K562 (cell line): ENCODE measurements around the gene RNF114. TPM values are rescaled to one million over a fixed set of nuclear protein-coding genes. Genes with fewer than 3 reads are reported as not detected.

Experiments used
- BCOR ChIP-seq: fragments of 450-650 bp; IDR thresholded peaks from 2 replicates; pipeline ENCODE4 v1.6.1; 2016
- GABPA ChIP-seq: fragments of 200-800 bp; sonication (Bioruptor generic); conservative IDR thresholded peaks from 2 replicates; pipeline ENCODE4 v1.6.1; 2016; ENCODE audit warnings: low read depth, missing genetic modification characterization, missing compliant biosample characterization
- KDM2B ChIP-seq: fragments of 250-450 bp; sonication (Bioruptor Pico); IDR thresholded peaks from 2 replicates; pipeline ENCODE4 v1.8.0; 2021; ENCODE audit warnings: mild to moderate bottlenecking, moderate library complexity
- KLF16 ChIP-seq: IDR thresholded peaks from 2 replicates; pipeline ENCODE4 v1.6.1; 2016; ENCODE audit warnings: antibody characterized with exemption
- NFYB ChIP-seq: IDR thresholded peaks from 2 replicates; pipeline ENCODE4 v1.6.1; 2011; ENCODE audit warnings: mild to moderate bottlenecking, moderate library complexity; ENCODE audit not compliant: insufficient read length; ENCODE audit errors: extremely low read depth
- OTX1 ChIP-seq: fragments of 450-650 bp; formaldehyde crosslinking; IDR thresholded peaks from 2 replicates; pipeline ENCODE4 v1.4.0; 2022; ENCODE audit warnings: mild to moderate bottlenecking
- PHF8 ChIP-seq: fragments of 200-600 bp; sonication (generic); IDR thresholded peaks from 2 replicates; pipeline ENCODE4 v1.6.1; 2012; ENCODE audit warnings: mixed run types, mild to moderate bottlenecking, inconsistent platforms, low read length, moderate library complexity, borderline replicate concordance
- POLR2AphosphoS2 ChIP-seq: IDR thresholded peaks from 2 replicates; pipeline ENCODE4 v1.6.1; 2012; ENCODE audit warnings: low read length, improper control_type of control experiment
- SMAD2 ChIP-seq: fragments of 150-350 bp; IDR thresholded peaks from 2 replicates; pipeline ENCODE4 v1.6.1; 2014; ENCODE audit warnings: low read depth, mild to moderate bottlenecking, low read length
- SMARCC2 ChIP-seq: fragments of 450-650 bp; IDR thresholded peaks from 2 replicates; pipeline ENCODE4 v1.6.1; 2017; ENCODE audit warnings: antibody characterized with exemption, moderate library complexity, mild to moderate bottlenecking, low read depth
- SRSF1 ChIP-seq: fragments of 200-400 bp; formaldehyde crosslinking; IDR thresholded peaks from 2 replicates; pipeline ENCODE4 v1.6.1; 2017; ENCODE audit warnings: mild to moderate bottlenecking, low read depth, low read length, moderate library complexity
- TSC22D4 ChIP-seq: fragments of 450-650 bp; IDR thresholded peaks from 2 replicates; pipeline ENCODE4 v1.6.1; 2016; ENCODE audit warnings: missing genetic modification characterization, missing biosample characterization, control low read depth
- ZBTB7A ChIP-seq: IDR thresholded peaks from 2 replicates; pipeline ENCODE4 v1.6.1; 2011; ENCODE audit warnings: low read depth, mild to moderate bottlenecking, low read length, moderate library complexity, borderline replicate concordance; ENCODE audit not compliant: control insufficient read depth
- ZNF143 ChIP-seq: sonication (generic); formaldehyde crosslinking; IDR thresholded peaks from 2 replicates; pipeline ENCODE4 v1.9.0; 2022; ENCODE audit warnings: mild to moderate bottlenecking, missing genetic modification reagents
- ZNF23 ChIP-seq: fragments of 250-450 bp; sonication (Bioruptor Pico); IDR thresholded peaks from 2 replicates; pipeline ENCODE4 v1.4.0; 2020; ENCODE audit warnings: mild to moderate bottlenecking
- ZNF57 ChIP-seq: fragments of 450-650 bp; formaldehyde crosslinking; IDR thresholded peaks from 2 replicates; pipeline ENCODE4 v1.4.0; 2020; ENCODE audit warnings: mild to moderate bottlenecking, moderate library complexity
- polyA plus RNA-seq, 8 experiments: library from polyadenylated mRNA; depleted of rRNA in 4 of 8; stranded (reverse) in 5 of 8; unstranded in 3 of 8; fragments of >200 nt; fragmentation: Nextera tagmentation in 2 of 8; fragmentation: Illumina TruSeq in 1 of 8; extraction: Ambion mirVana in 2 of 8; extraction: Trizol in 1 of 8; gene quantifications; 2 replicates each; pipeline versions ENCODE4 v1.2.1 to v1.2.3, GENCODE V29; 2011 to 2014; ENCODE audit warnings: inconsistent platforms in 1 of 8, missing spikeins in 1 of 8
- total RNA-seq, 7 experiments: library from RNA; depleted of rRNA in 6 of 7; stranded (reverse); fragments of >200 nt in 6 of 7; fragmentation: Illumina TruSeq in 2 of 7; extraction: Trizol in 2 of 7; gene quantifications; 2 replicates each; pipeline versions ENCODE4 v1.2.1 to v1.2.3, GENCODE V29; 2011 to 2021; ENCODE audit warnings: low replicate concordance in 1 of 7
- TF ChIP-seq, protein P1 (sequence below): fragments of 200-800 bp; sonication (Bioruptor generic); IDR thresholded peaks from 2 replicates; pipeline ENCODE4 v1.6.1; 2017; ENCODE audit warnings: missing genetic modification characterization, missing compliant biosample characterization
- TF ChIP-seq, protein P2 (sequence below), 2 experiments: fragments of 450-650 bp; IDR thresholded peaks; 2 replicates each; pipeline ENCODE4 v1.6.1; 2016
- TF ChIP-seq, protein P3 (sequence below): fragments of 450-650 bp; IDR thresholded peaks from 2 replicates; pipeline ENCODE4 v1.6.1; 2017; ENCODE audit warnings: mild to moderate bottlenecking, moderate library complexity
- TF ChIP-seq, protein P4 (sequence below): sonication (generic); formaldehyde crosslinking; IDR thresholded peaks from 2 replicates; pipeline ENCODE4 v1.8.1; 2023; ENCODE audit warnings: mild to moderate bottlenecking, missing genetic modification reagents
- TF ChIP-seq, protein P5 (sequence below): fragments of 250-450 bp; sonication (Bioruptor Pico); IDR thresholded peaks from 2 replicates; pipeline ENCODE4 v1.8.0; 2022; ENCODE audit warnings: inconsistent platforms, mild to moderate bottlenecking, moderate library complexity, borderline replicate concordance

RNF114 gene
- total and polyA plus RNA-seq, 9 of the 15 experiments (the other 6 are each of a cell fraction or from before 2014, with no cell fraction given), result 38.6 to 111 (median 62.6) TPM

DNA sequence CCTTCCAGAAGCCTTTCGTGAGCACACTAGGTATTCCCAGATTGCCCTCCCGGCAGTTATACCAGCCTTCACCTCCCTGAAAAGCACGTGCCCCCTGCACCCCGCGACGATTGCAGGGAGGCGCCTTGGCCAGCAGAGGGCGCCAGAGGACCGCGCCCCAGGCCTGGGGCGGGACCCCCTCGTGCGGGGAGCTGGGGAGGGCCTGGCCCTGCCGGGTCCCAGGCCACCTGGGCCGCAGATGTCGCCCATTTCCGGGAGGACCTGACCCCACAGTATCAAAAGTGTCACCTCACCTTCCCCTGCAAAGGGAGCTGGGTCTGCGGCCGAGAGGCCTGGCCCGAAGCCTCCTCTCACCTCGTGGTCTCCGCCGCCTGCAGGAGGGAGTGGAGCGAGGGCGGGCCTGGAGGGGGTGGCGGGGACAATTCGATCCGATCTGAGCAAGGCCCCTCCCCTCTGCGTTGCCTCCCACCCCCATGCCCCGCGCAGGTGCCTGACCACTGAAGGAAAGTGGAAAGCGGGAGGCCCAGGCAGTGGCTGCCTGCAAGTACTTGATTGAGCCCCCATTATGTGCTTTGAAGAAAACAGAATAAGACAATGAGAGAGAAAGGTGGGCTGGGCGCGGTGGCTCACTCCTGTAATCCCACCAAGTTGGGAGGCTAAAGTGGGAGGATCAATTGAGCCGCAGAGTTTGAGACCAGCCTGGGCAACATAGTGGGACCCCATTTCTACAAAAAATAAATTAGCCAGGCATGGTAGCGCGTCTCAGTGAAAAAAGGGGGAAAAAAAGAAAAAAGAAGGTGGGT is 43.0 kb downstream of the RNF114 start (continued):
- peak; percentile 44; the same call in 1 of the 2 replicates for TF ChIP-seq PHF8
- TF ChIP-seq, protein P1, sequence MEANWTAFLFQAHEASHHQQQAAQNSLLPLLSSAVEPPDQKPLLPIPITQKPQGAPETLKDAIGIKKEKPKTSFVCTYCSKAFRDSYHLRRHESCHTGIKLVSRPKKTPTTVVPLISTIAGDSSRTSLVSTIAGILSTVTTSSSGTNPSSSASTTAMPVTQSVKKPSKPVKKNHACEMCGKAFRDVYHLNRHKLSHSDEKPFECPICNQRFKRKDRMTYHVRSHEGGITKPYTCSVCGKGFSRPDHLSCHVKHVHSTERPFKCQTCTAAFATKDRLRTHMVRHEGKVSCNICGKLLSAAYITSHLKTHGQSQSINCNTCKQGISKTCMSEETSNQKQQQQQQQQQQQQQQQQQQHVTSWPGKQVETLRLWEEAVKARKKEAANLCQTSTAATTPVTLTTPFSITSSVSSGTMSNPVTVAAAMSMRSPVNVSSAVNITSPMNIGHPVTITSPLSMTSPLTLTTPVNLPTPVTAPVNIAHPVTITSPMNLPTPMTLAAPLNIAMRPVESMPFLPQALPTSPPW (CRISPR knock-in tag), result peak; percentile 85
- TF ChIP-seq NFYB, result no peak
- peak; percentile 98 for TF ChIP-seq ZBTB7A
- no peak for TF ChIP-seq POLR2AphosphoS2
- TF ChIP-seq BCOR, result no peak
- TF ChIP-seq, protein P2, sequence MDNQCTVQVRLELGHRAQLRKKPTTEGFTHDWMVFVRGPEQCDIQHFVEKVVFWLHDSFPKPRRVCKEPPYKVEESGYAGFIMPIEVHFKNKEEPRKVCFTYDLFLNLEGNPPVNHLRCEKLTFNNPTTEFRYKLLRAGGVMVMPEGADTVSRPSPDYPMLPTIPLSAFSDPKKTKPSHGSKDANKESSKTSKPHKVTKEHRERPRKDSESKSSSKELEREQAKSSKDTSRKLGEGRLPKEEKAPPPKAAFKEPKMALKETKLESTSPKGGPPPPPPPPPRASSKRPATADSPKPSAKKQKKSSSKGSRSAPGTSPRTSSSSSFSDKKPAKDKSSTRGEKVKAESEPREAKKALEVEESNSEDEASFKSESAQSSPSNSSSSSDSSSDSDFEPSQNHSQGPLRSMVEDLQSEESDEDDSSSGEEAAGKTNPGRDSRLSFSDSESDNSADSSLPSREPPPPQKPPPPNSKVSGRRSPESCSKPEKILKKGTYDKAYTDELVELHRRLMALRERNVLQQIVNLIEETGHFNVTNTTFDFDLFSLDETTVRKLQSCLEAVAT (IDR thresholded peaks at IDR 0.05), result no peak
- no peak for TF ChIP-seq SMAD2
- TF ChIP-seq ZNF23 (CRISPR knock-in tag), result no peak
- TF ChIP-seq, protein P3, sequence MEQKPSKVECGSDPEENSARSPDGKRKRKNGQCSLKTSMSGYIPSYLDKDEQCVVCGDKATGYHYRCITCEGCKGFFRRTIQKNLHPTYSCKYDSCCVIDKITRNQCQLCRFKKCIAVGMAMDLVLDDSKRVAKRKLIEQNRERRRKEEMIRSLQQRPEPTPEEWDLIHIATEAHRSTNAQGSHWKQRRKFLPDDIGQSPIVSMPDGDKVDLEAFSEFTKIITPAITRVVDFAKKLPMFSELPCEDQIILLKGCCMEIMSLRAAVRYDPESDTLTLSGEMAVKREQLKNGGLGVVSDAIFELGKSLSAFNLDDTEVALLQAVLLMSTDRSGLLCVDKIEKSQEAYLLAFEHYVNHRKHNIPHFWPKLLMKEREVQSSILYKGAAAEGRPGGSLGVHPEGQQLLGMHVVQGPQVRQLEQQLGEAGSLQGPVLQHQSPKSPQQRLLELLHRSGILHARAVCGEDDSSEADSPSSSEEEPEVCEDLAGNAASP, result no peak
- TF ChIP-seq ZNF143 (CRISPR knock-in tag), result no peak
- TF ChIP-seq GABPA, result no peak
- no peak for TF ChIP-seq OTX1 (CRISPR knock-in tag)
- TF ChIP-seq, protein P4, sequence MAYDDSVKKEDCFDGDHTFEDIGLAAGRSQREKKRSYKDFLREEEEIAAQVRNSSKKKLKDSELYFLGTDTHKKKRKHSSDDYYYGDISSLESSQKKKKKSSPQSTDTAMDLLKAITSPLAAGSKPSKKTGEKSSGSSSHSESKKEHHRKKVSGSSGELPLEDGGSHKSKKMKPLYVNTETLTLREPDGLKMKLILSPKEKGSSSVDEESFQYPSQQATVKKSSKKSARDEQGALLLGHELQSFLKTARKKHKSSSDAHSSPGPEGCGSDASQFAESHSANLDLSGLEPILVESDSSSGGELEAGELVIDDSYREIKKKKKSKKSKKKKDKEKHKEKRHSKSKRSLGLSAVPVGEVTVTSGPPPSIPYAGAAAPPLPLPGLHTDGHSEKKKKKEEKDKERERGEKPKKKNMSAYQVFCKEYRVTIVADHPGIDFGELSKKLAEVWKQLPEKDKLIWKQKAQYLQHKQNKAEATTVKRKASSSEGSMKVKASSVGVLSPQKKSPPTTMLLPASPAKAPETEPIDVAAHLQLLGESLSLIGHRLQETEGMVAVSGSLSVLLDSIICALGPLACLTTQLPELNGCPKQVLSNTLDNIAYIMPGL (CRISPR knock-in tag), result peak; percentile 92
- no peak for TF ChIP-seq KDM2B
- no peak for TF ChIP-seq TSC22D4 (tag)
- no peak for TF ChIP-seq SRSF1
- TF ChIP-seq KLF16, result 0 out of 2 replicates have a peak, but pooled peaks have one; percentile 17
- TF ChIP-seq ZNF57 (CRISPR knock-in tag), result no peak
- TF ChIP-seq, protein P5, sequence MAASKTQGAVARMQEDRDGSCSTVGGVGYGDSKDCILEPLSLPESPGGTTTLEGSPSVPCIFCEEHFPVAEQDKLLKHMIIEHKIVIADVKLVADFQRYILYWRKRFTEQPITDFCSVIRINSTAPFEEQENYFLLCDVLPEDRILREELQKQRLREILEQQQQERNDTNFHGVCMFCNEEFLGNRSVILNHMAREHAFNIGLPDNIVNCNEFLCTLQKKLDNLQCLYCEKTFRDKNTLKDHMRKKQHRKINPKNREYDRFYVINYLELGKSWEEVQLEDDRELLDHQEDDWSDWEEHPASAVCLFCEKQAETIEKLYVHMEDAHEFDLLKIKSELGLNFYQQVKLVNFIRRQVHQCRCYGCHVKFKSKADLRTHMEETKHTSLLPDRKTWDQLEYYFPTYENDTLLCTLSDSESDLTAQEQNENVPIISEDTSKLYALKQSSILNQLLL (CRISPR knock-in tag), result no peak
- TF ChIP-seq SMARCC2, result no peak
